ENCODE measurements around the gene SORCS2.

Gene SORCS2

GRCh38 chr4:7255996-7256395 lies 63.7 kb downstream of the SORCS2 start (continued):
- TF ChIP-seq ZNF18 (tag by site-specific recombination; IDR thresholded peaks at IDR 0.05): no peak
- TF ChIP-seq, protein P1, sequence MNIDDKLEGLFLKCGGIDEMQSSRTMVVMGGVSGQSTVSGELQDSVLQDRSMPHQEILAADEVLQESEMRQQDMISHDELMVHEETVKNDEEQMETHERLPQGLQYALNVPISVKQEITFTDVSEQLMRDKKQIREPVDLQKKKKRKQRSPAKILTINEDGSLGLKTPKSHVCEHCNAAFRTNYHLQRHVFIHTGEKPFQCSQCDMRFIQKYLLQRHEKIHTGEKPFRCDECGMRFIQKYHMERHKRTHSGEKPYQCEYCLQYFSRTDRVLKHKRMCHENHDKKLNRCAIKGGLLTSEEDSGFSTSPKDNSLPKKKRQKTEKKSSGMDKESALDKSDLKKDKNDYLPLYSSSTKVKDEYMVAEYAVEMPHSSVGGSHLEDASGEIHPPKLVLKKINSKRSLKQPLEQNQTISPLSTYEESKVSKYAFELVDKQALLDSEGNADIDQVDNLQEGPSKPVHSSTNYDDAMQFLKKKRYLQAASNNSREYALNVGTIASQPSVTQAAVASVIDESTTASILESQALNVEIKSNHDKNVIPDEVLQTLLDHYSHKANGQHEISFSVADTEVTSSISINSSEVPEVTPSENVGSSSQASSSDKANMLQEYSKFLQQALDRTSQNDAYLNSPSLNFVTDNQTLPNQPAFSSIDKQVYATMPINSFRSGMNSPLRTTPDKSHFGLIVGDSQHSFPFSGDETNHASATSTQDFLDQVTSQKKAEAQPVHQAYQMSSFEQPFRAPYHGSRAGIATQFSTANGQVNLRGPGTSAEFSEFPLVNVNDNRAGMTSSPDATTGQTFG (tag by site-specific recombination; IDR thresholded peaks at IDR 0.05; ENCODE audit: borderline replicate concordance): no peak

DNA sequence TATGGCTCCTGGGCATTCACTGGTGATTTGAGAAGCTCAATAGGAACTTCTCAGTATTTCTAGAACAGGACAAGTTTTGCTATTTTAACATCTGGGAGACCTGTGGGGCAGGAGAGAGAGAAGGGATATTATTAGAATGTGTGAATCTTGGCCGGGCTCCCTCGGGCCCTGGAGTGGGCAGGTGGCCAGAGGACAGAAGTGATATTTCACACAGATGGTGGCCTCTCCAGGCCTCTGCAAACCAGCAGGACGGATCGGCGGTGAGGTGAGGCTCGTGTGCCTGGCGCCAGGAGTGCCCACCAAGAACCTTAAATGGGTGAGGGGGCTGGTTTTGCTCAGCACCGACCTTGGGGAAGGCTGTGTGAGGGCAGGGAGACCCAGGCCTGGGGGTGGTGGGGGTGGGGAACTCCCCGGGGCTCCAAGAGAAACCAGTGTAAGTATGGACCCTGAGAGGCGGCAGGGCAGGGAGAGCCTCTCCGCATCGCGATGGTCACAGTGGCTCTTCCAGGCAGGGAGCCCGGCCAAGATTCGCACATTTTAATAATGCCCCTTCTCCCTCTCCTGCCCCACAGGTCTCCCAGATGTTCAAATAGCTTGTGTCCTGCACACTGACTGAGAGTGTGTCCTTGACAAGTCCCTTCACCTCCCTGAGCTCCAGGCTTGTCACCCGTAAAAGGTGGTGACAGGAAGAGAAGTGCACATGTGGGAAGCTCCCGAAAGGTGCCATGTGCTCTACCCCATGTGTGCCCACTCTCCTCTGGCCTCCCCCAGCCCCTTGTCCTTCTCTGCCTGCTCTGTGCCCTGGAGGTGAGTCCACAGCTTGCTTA lies 64.9 kb downstream of the SORCS2 start:
- Histone ChIP-seq H3K4me3 (ENCODE audit: low read depth, low read length) (no peak overlapping the region), H3K27ac (ENCODE audit: extremely low read depth, low read depth, low read length) (no peak overlapping the region), H3K36me3 (ENCODE audit: control insufficient read depth in 2 of 2, insufficient read depth in 1 of 2, low read length in 2 of 2) (no peaks in the 10 kb centered on the region), H3K4me1 (ENCODE audit: control insufficient read depth, insufficient read depth, low read length) (no peaks in the 10 kb centered on the region), H3K9me3 (ENCODE audit: control insufficient read depth, insufficient read depth, low read depth, low read length) (no peaks in the 10 kb centered on the region)
- TF ChIP-seq ZNF274 (IDR thresholded peaks at IDR 0.05; ENCODE audit: low read length) (no peak), ZNF274 (tag by site-specific recombination; IDR thresholded peaks at IDR 0.05; ENCODE audit: borderline replicate concordance) (no peak), ZNF558 (tag by site-specific recombination; IDR thresholded peaks at IDR 0.05) (no peak), ZNF837 (tag by site-specific recombination; IDR thresholded peaks at IDR 0.05) (no peak), KLF1 (tag by site-specific recombination; IDR thresholded peaks at IDR 0.05) (no peak), ZBTB21 (tag by site-specific recombination; IDR thresholded peaks at IDR 0.05) (no peak), GLI4 (tag by site-specific recombination; IDR thresholded peaks at IDR 0.05) (no peak)
- TF ChIP-seq, protein P2, sequence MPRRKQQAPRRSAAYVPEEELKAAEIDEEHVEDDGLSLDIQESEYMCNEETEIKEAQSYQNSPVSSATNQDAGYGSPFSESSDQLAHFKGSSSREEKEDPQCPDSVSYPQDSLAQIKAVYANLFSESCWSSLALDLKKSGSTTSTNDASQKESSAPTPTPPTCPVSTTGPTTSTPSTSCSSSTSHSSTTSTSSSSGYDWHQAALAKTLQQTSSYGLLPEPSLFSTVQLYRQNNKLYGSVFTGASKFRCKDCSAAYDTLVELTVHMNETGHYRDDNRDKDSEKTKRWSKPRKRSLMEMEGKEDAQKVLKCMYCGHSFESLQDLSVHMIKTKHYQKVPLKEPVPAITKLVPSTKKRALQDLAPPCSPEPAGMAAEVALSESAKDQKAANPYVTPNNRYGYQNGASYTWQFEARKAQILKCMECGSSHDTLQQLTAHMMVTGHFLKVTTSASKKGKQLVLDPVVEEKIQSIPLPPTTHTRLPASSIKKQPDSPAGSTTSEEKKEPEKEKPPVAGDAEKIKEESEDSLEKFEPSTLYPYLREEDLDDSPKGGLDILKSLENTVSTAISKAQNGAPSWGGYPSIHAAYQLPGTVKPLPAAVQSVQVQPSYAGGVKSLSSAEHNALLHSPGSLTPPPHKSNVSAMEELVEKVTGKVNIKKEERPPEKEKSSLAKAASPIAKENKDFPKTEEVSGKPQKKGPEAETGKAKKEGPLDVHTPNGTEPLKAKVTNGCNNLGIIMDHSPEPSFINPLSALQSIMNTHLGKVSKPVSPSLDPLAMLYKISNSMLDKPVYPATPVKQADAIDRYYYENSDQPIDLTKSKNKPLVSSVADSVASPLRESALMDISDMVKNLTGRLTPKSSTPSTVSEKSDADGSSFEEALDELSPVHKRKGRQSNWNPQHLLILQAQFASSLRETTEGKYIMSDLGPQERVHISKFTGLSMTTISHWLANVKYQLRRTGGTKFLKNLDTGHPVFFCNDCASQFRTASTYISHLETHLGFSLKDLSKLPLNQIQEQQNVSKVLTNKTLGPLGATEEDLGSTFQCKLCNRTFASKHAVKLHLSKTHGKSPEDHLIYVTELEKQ (tag by site-specific recombination; IDR thresholded peaks at IDR 0.05; ENCODE audit: borderline replicate concordance): no peak
- ChIA-PET POLR2A (interaction anchor here (0.5 kb wide), 1 partner anchor 245 kb away, joined by 6 read pairs; no protein-coding TSS in a partner anchor), CTCF (interaction anchor here (0.6 kb wide), 1 partner anchor 19 kb away, joined by 3 read pairs; no protein-coding TSS in a partner anchor)

GRCh38 chr4:7259039-7259438 lies 66.7 kb downstream of the SORCS2 start:
- Histone ChIP-seq H3K9me3 (ENCODE audit: control insufficient read depth, insufficient read depth, low read depth, low read length) (no peaks in the 10 kb centered on the region), H3K4me1 (ENCODE audit: control insufficient read depth, insufficient read depth, low read length) (no peaks in the 10 kb centered on the region), H3K36me3 (ENCODE audit: control insufficient read depth in 2 of 2, insufficient read depth in 1 of 2, low read length in 2 of 2) (no peaks in the 10 kb centered on the region), H3K27ac (ENCODE audit: extremely low read depth, low read depth, low read length) (no peak overlapping the region), H3K4me3 (ENCODE audit: low read depth, low read length) (no peak overlapping the region)
- ChIA-PET CTCF (no interaction called here), POLR2A (no interaction called here)
- TF ChIP-seq, protein P3, sequence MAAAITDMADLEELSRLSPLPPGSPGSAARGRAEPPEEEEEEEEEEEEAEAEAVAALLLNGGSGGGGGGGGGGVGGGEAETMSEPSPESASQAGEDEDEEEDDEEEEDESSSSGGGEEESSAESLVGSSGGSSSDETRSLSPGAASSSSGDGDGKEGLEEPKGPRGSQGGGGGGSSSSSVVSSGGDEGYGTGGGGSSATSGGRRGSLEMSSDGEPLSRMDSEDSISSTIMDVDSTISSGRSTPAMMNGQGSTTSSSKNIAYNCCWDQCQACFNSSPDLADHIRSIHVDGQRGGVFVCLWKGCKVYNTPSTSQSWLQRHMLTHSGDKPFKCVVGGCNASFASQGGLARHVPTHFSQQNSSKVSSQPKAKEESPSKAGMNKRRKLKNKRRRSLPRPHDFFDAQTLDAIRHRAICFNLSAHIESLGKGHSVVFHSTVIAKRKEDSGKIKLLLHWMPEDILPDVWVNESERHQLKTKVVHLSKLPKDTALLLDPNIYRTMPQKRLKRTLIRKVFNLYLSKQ (tag by site-specific recombination; IDR thresholded peaks at IDR 0.05; ENCODE audit: borderline replicate concordance): no peak
- TF ChIP-seq SP2 (tag by site-specific recombination; IDR thresholded peaks at IDR 0.05) (no peak), ZNF132 (tag by site-specific recombination; IDR thresholded peaks at IDR 0.05; ENCODE audit: borderline replicate concordance) (no peak), ZNF692 (tag by site-specific recombination; IDR thresholded peaks at IDR 0.05) (no peak), ZNF664 (tag by site-specific recombination; IDR thresholded peaks at IDR 0.05) (peak; percentile 60; the same call in 1 of the 2 replicates), TCF7L2 (IDR thresholded peaks at IDR 0.05; ENCODE audit: borderline replicate concordance, low read depth, low read length) (no peak)

Measured in HEK293 (cell line).